H1 (cell line): Measurements from ENCODE around the gene ARAP3. TPM values are rescaled to one million over a fixed set of nuclear protein-coding genes. Genes with fewer than 3 reads are reported as not detected.

Experiments used
- CTCF ChIA-PET: fragments of 300-600 bp; sonication (Branson Sonifier 250); formaldehyde crosslinking; loops from one replicate; lab custom pipeline; 2021; ENCODE audit not compliant: partially characterized antibody; lab: Charles Lee
- POLR2A ChIA-PET: fragments of 300-600 bp; sonication (Branson Sonifier 250); formaldehyde crosslinking; loops from one replicate; lab custom pipeline; 2021; ENCODE audit warnings: inconsistent platforms; ENCODE audit not compliant: partially characterized antibody; lab: Charles Lee
- DNase-seq, 2 experiments: peaks; one replicate each; pipeline versions ENCODE4 v3.0.0 to v3.0.0-alpha.2; 2010 to 2022; ENCODE audit warnings: low spot score in 2 of 2, low read depth in 1 of 2, mixed read lengths in 1 of 2
- FAIRE-seq: peaks from 2 replicates; lab custom pipeline; 2011; peaks lifted over from hg19 to GRCh38; lab: Jason Lieb, UNC
- H2AFZ ChIP-seq: 2 replicates; pipeline ENCODE4 v1.8.1; 2012; ENCODE audit warnings: low read length, inconsistent platforms
- H2AK5ac ChIP-seq: 2 replicates; pipeline ENCODE4 v1.6.1; 2013; ENCODE audit warnings: low read depth, low read length
- H2BK120ac ChIP-seq: replicated peaks from 2 replicates; pipeline ENCODE3; 2013; ENCODE audit warnings: low read depth, low read length, inconsistent platforms
- H2BK12ac ChIP-seq: 2 replicates; pipeline ENCODE4 v1.6.1; 2013; ENCODE audit warnings: low read depth, low read length
- H2BK15ac ChIP-seq: 2 replicates; pipeline ENCODE4 v1.6.1; 2013; ENCODE audit warnings: low read length
- H2BK20ac ChIP-seq: 2 replicates; pipeline ENCODE4 v1.6.1; 2013; ENCODE audit warnings: low read length
- H2BK5ac ChIP-seq: 2 replicates; pipeline ENCODE4 v1.6.1; 2013; ENCODE audit warnings: low read depth, low read length
- H3K14ac ChIP-seq: 2 replicates; pipeline ENCODE4 v1.6.1; 2013; ENCODE audit warnings: inconsistent platforms; ENCODE audit not compliant: insufficient read length
- H3K18ac ChIP-seq: 2 replicates; pipeline ENCODE4 v1.6.1; 2013; ENCODE audit warnings: low read length; ENCODE audit errors: extremely low read depth
- H3K23ac ChIP-seq: 2 replicates; pipeline ENCODE4 v1.6.1; 2013; ENCODE audit warnings: inconsistent platforms; ENCODE audit not compliant: insufficient read length
- H3K23me2 ChIP-seq: 2 replicates; pipeline ENCODE4 v1.6.1; 2013; ENCODE audit warnings: low read depth, low read length
- H3K27ac ChIP-seq: 2 replicates; pipeline ENCODE4 v1.6.1; 2011; ENCODE audit warnings: low read depth, low read length, inconsistent platforms
- H3K27me3 ChIP-seq, 4 experiments: replicated peaks in 1 of 4; 1 replicate in 1 of 4; 2 replicates in 3 of 4; pipeline versions ENCODE4 v1.6.1 to v1.8.1; 2011 to 2013; ENCODE audit warnings: low read length in 3 of 4, mild to moderate bottlenecking in 3 of 4, inconsistent platforms in 2 of 4, mixed read lengths in 2 of 4, moderate library complexity in 1 of 4; ENCODE audit not compliant: control insufficient read depth in 3 of 4, insufficient read depth in 3 of 4; ENCODE audit errors: extremely low read depth in 1 of 4
- H3K36me3 ChIP-seq, 4 experiments: 2 replicates each; pipeline versions ENCODE4 v1.6.1 to v1.8.1; 2011 to 2013; ENCODE audit warnings: mild to moderate bottlenecking in 4 of 4, low read length in 3 of 4, moderate library complexity in 2 of 4, control low read depth in 1 of 4, inconsistent platforms in 1 of 4; ENCODE audit not compliant: insufficient read depth in 4 of 4, control insufficient read depth in 2 of 4
- H3K4ac ChIP-seq: replicated peaks from 2 replicates; pipeline ENCODE3; 2013; ENCODE audit warnings: low read length, low read depth, mixed read lengths, inconsistent platforms; ENCODE audit not compliant: insufficient read length
- H3K4me1 ChIP-seq, 4 experiments: replicated peaks in 1 of 4; 1 replicate in 1 of 4; 2 replicates in 3 of 4; pipeline versions ENCODE4 v1.6.1 to v1.8.1; 2011 to 2013; ENCODE audit warnings: low read length in 3 of 4, inconsistent platforms in 2 of 4, mixed read lengths in 1 of 4; ENCODE audit not compliant: insufficient read depth in 4 of 4, control insufficient read depth in 3 of 4
- H3K4me2 ChIP-seq, 2 experiments: 2 replicates each; pipeline versions ENCODE4 v1.6.1 to v1.8.1; 2011 to 2013; ENCODE audit warnings: low read depth in 2 of 2, low read length in 2 of 2, control low read depth in 1 of 2, inconsistent platforms in 1 of 2, mild to moderate bottlenecking in 1 of 2; ENCODE audit not compliant: insufficient read depth in 1 of 2
- H3K4me3 ChIP-seq, 4 experiments: fragments of 200-600, 300-600 bp in 1 of 4; sonication (generic), shearing (Covaris generic), sonication (Bioruptor Twin) in 1 of 4; 2 replicates each; pipeline versions ENCODE4 v1.5.1 to v1.8.1; 2011 to 2016; ENCODE audit warnings: low read length in 4 of 4, low read depth in 3 of 4, control low read depth in 2 of 4, inconsistent platforms in 2 of 4, mild to moderate bottlenecking in 2 of 4, mixed read lengths in 1 of 4, moderate library complexity in 1 of 4; ENCODE audit not compliant: insufficient read depth in 2 of 4; ENCODE audit errors: extremely low read depth in 1 of 4
- H3K56ac ChIP-seq: replicated peaks from 2 replicates; pipeline ENCODE3; 2013; ENCODE audit warnings: low read depth, mild to moderate bottlenecking, mixed read lengths, low read length, inconsistent platforms; ENCODE audit not compliant: insufficient read length
- H3K79me1 ChIP-seq: 2 replicates; pipeline ENCODE4 v1.6.1; 2013; ENCODE audit warnings: low read depth, low read length, control low read depth
- H3K79me2 ChIP-seq, 2 experiments: 2 replicates each; pipeline versions ENCODE4 v1.6.1 to v1.8.1; 2012 to 2013; ENCODE audit warnings: low read length in 2 of 2, mild to moderate bottlenecking in 2 of 2, inconsistent platforms in 1 of 2; ENCODE audit not compliant: insufficient read depth in 2 of 2, control insufficient read depth in 1 of 2
- H3K9ac ChIP-seq, 4 experiments: replicated peaks in 1 of 4; 1 replicate in 1 of 4; 2 replicates in 3 of 4; pipeline versions ENCODE4 v1.6.1 to v1.8.1; 2011 to 2013; ENCODE audit warnings: low read depth in 3 of 4, low read length in 3 of 4, control low read depth in 2 of 4, mild to moderate bottlenecking in 2 of 4, moderate library complexity in 2 of 4, inconsistent platforms in 1 of 4; ENCODE audit errors: extremely low read depth in 1 of 4
- H3K9me3 ChIP-seq, 2 experiments: 2 replicates each; pipeline versions ENCODE4 v1.6.1 to v1.8.1; 2012 to 2013; ENCODE audit warnings: mild to moderate bottlenecking in 2 of 2, moderate library complexity in 2 of 2, control low read depth in 1 of 2, inconsistent platforms in 1 of 2, low read depth in 1 of 2, low read length in 1 of 2, mixed read lengths in 1 of 2; ENCODE audit not compliant: insufficient read depth in 2 of 2
- H4K20me1 ChIP-seq, 2 experiments: replicated peaks in 1 of 2; 2 replicates each; pipeline versions ENCODE3 to v1.8.1; 2011 to 2013; ENCODE audit warnings: inconsistent platforms in 2 of 2, low read length in 2 of 2, mild to moderate bottlenecking in 1 of 2; ENCODE audit not compliant: insufficient read depth in 2 of 2, control insufficient read depth in 1 of 2
- H4K5ac ChIP-seq: 2 replicates; pipeline ENCODE4 v1.6.1; 2013; ENCODE audit warnings: low read length, low read depth, mixed read lengths, inconsistent platforms; ENCODE audit not compliant: insufficient read length
- H4K8ac ChIP-seq: 2 replicates; pipeline ENCODE4 v1.8.0; 2013; ENCODE audit warnings: mild to moderate bottlenecking, moderate library complexity, low read length, inconsistent platforms; ENCODE audit not compliant: insufficient read depth; ENCODE audit errors: extremely low read depth
- H4K91ac ChIP-seq: replicated peaks from 2 replicates; pipeline ENCODE3; 2013; ENCODE audit warnings: low read length, mixed read lengths, inconsistent platforms; ENCODE audit not compliant: insufficient read length
- KDM1A ChIP-seq: fragments of 200-600, 300-600 bp; sonication (generic); IDR thresholded peaks from 2 replicates; pipeline ENCODE4 v1.7.1; 2016; ENCODE audit warnings: mild to moderate bottlenecking, low read length, borderline replicate concordance
- PHF8 ChIP-seq: fragments of 200-600 bp; sonication (generic); conservative IDR thresholded peaks from 2 replicates; pipeline ENCODE4 v1.7.1; 2012; ENCODE audit warnings: low read depth, mild to moderate bottlenecking, inconsistent platforms, low read length, moderate library complexity
- TEAD4 ChIP-seq: IDR thresholded peaks from 2 replicates; pipeline ENCODE4 v1.6.1; 2012; ENCODE audit warnings: low read depth, low read length, inconsistent platforms, mixed read lengths
- WGBS, 2 experiments: shearing (Covaris generic) in 1 of 2; methylation state at CpG; one replicate each; pipeline versions ENCODE4 v1.1.6 to v1.1.7; 2013 to 2015; ENCODE audit warnings: low lambda C conversion rate in 2 of 2, mixed read lengths in 2 of 2, inconsistent platforms in 1 of 2, low coverage in 1 of 2, missing lambda C conversion rate in 1 of 2; ENCODE audit not compliant: insufficient replicate concordance in 2 of 2, insufficient coverage in 1 of 2, insufficient read length in 1 of 2; ENCODE audit errors: extremely low coverage in 1 of 2, missing lambda C conversion rate in 1 of 2; 5-methylcytosine and 5-hydroxymethylcytosine counted together
- polyA plus RNA-seq, 7 experiments: library from polyadenylated mRNA; depleted of rRNA in 3 of 7; stranded (reverse) in 5 of 7; unstranded in 2 of 7; fragments of >200 nt in 5 of 7; fragments of 200-250 nt in 2 of 7; gene quantifications; 1 replicate in 5 of 7; 2 replicates in 1 of 7; 4 replicates in 1 of 7; pipeline versions ENCODE4 v1.2.1 to v1.2.3, GENCODE V29; 2011 to 2013; ENCODE audit warnings: missing spikeins in 2 of 7, mixed read lengths in 2 of 7
- total RNA-seq: library from RNA; stranded (reverse); fragmentation: NEBNext Ultra II Directional; extraction: Animal tissue kit (Norgen Biotek cat#: 25700); gene quantifications from 2 replicates; pipeline ENCODE4 v1.2.1, GENCODE V29; 2021

ARAP3 gene
- total and polyA plus RNA-seq, 2 of the 8 experiments (the other 6 are each of a cell fraction or from before 2014, with no cell fraction given): 14.4 to 48.6 TPM

DNA sequence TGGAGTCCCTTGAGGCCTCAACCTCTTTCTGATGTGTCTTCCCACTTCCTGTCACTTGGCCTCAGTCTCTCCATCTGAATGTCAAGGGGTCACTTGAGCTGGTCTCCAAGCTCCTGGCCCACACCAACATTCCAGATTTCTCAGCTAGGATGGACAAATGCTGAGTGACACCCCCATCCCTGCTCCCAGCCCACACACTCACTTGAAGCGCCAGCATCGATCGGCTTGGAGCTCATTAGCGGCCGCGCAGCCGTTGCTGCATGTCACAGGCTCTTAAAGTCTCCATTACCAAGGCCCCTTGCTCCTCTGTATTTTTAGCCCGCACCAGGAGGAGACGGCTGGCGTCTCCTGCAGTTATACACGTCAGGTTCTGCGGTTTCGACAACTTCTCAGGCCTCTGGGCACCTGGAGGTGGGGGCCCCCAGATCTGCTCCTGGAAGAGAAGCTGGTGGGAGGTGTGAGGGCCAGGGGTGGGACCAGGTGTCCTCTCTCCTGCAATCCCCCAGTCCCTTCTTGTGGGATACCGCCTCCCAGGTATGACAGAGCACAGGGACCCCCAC, 33.4 kb upstream of the ARAP3 start:
- Histone ChIP-seq H3K56ac (no peak overlapping the region), H3K4me2 (no peak overlapping the region; a peak in 2 of 4 replicates), H3K4ac (no peak overlapping the region), H3K4me1 (peaks cover 4 to 23% (median 12%) of the 10 kb centered on the region in 4 experiments), H2AFZ (peak overlapping the region; percentile 68; the same call in 1 of the 2 replicates), H3K36me3 (no peaks in the 10 kb centered on the region), H3K23ac (no peak overlapping the region), H4K5ac (no peak overlapping the region), H3K9me3 (no peaks in the 10 kb centered on the region), H3K9ac (no peak overlapping the region), H4K20me1 (no peaks in the 10 kb centered on the region), H3K4me3 (no peak overlapping the region), H4K8ac (no peak overlapping the region), H3K27me3 (no peaks in the 10 kb centered on the region), H3K27ac (no peak overlapping the region), H4K91ac (peak overlapping the region; percentile 32), H2BK12ac (peak overlapping the region; percentile 50; the same call in 1 of the 2 replicates), H3K79me2 (no peaks in the 10 kb centered on the region), H2AK5ac (no peak overlapping the region; the same call in 1 of the 2 replicates), H2BK20ac (no peak overlapping the region), H3K18ac (peak overlapping the region; percentile 39; the same call in 1 of the 2 replicates), H2BK15ac (no peak overlapping the region; the same call in 1 of the 2 replicates), H2BK120ac (no peak overlapping the region), H3K79me1 (no peaks in the 10 kb centered on the region), H2BK5ac (0 out of 2 replicates have a peak overlapping the region, but pooled peaks have one; percentile 40), H3K14ac (no peak overlapping the region), H3K23me2 (no peaks in the 10 kb centered on the region)
- no peak for TF ChIP-seq PHF8
- TF ChIP-seq TEAD4: no peak
- TF ChIP-seq KDM1A: no peak
- FAIRE-seq: no peak
- 87% methylated on average over 13 of the region's 14 CpGs; no CpG with 5 or more reads in 1 of the 2 experiments for WGBS, 2 experiments
- ChIA-PET CTCF (interaction anchor here (0.6 to 11.5 kb wide), 15 partner anchors 8 to 245 kb away, joined by 3 to 95 read pairs (median 5); partner anchors contain the start of gene PCDH1), POLR2A (interaction anchor here (1.2 kb wide), 1 partner anchor 17 kb away, joined by 3 read pairs; no protein-coding TSS in a partner anchor)
- DNase-seq: no peak
